ENCODE data around the gene IL1RL2.

DNA sequence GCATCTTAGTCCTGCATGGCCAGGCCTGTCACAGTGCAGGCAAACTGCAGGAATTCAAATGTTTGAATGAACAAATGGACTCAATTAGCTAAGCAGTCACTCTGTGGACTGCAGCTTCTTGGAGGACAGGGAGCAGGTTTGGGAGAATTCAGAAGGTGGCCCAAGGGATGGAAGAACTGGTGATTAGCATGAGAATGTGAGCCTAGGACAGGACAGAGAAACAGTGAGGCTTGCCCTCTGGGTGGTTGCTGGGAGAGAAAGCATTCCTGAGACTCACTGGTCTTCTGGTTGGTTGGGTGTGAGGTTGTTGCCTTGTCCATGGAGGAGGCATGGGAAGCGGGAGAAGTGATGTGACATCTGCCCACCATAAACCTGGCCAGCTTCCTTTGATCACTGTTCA is 13.7 kb downstream of the IL1RL2 start:
- TF ChIP-seq EZH2 (IDR thresholded peaks at IDR 0.05; ENCODE audit: borderline replicate concordance, low read length) = no peak
- TF ChIP-seq, protein P1, sequence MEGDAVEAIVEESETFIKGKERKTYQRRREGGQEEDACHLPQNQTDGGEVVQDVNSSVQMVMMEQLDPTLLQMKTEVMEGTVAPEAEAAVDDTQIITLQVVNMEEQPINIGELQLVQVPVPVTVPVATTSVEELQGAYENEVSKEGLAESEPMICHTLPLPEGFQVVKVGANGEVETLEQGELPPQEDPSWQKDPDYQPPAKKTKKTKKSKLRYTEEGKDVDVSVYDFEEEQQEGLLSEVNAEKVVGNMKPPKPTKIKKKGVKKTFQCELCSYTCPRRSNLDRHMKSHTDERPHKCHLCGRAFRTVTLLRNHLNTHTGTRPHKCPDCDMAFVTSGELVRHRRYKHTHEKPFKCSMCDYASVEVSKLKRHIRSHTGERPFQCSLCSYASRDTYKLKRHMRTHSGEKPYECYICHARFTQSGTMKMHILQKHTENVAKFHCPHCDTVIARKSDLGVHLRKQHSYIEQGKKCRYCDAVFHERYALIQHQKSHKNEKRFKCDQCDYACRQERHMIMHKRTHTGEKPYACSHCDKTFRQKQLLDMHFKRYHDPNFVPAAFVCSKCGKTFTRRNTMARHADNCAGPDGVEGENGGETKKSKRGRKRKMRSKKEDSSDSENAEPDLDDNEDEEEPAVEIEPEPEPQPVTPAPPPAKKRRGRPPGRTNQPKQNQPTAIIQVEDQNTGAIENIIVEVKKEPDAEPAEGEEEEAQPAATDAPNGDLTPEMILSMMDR (IDR thresholded peaks at IDR 0.05; ENCODE audit: low read length) = no peak

Measured in OCI-LY1 (cell line).